Stimulated activated effector memory CD8-positive, alpha-beta T cell treated with anti-CD3 and anti-CD28 coated beads, Interleukin-12 subunit alpha, Interleukin-12 subunit beta, amount 100 ng/mL, for 72 hours (primary cell): Measurements from ENCODE around the gene NDUFAF8.
"Not testable (repeated sequence)": the region's sequence is repeated elsewhere in the genome, so short reads cannot be mapped to it uniquely, and the experiment has no call there.

Source experiments
- ATAC-seq: fragments of 150-1000 bp; cut with Tn5 transposase; 2 replicates; pipeline ENCODE4 v1.10.0; 2021
- DNase-seq, 2 donors: peaks; one replicate each; pipeline ENCODE4 v3.0.0; 2021 to 2022; ENCODE audit warnings: low spot score in 2 of 2
- H3K27ac Mint-ChIP-seq: one replicate; pipeline ENCODE4 v1.8.0; 2022; ENCODE audit warnings: mild to moderate bottlenecking, mixed read lengths
- H3K36me3 Mint-ChIP-seq: one replicate; pipeline ENCODE4 v1.8.0; 2022; ENCODE audit warnings: mild to moderate bottlenecking, mixed read lengths
- H3K4me1 Mint-ChIP-seq: one replicate; pipeline ENCODE4 v1.8.0; 2022; ENCODE audit warnings: mixed read lengths
- H3K4me3 Mint-ChIP-seq: one replicate; pipeline ENCODE4 v1.8.0; 2022; ENCODE audit warnings: mild to moderate bottlenecking, mixed read lengths
- H3K9me3 Mint-ChIP-seq: one replicate; pipeline ENCODE4 v1.8.0; 2022; ENCODE audit warnings: mixed read lengths

NDUFAF8 gene

GRCh38 chr17:81212365-81212764 lies 26.8 kb upstream of the NDUFAF8 start:
- Mint-ChIP-seq H3K9me3 (no peaks in the 10 kb centered on the region), H3K36me3 (peaks cover 11% of the 10 kb centered on the region), H3K4me3 (no peak overlapping the region), H3K4me1 (peaks cover 11% of the 10 kb centered on the region), H3K27ac (no peak overlapping the region)
- DNase-seq, result no peak
- no peak for ATAC-seq

- H3K36me3 Mint-ChIP-seq, result no peaks in the 10 kb centered on the region
- H3K4me3 Mint-ChIP-seq, result no peak overlapping the region
- no peak overlapping the region for H3K27ac Mint-ChIP-seq
- H3K9me3 Mint-ChIP-seq, result no peaks in the 10 kb centered on the region
- DNase-seq, result no peak
- H3K4me1 Mint-ChIP-seq, result no peaks in the 10 kb centered on the region
- no peak for ATAC-seq
Measured at GRCh38 chr17:81213978-81214377, 25.1 kb upstream of the NDUFAF8 start.

- no peak overlapping the region for H3K27ac Mint-ChIP-seq
- H3K4me1 Mint-ChIP-seq, result peaks cover 11% of the 10 kb centered on the region
- H3K9me3 Mint-ChIP-seq, result no peaks in the 10 kb centered on the region
- DNase-seq, result no peak
- ATAC-seq, result no peak
- no peak overlapping the region for H3K4me3 Mint-ChIP-seq
- H3K36me3 Mint-ChIP-seq, result peaks cover 6% of the 10 kb centered on the region
Measured at GRCh38 chr17:81217491-81217890, 21.6 kb upstream of the NDUFAF8 start.

DNA sequence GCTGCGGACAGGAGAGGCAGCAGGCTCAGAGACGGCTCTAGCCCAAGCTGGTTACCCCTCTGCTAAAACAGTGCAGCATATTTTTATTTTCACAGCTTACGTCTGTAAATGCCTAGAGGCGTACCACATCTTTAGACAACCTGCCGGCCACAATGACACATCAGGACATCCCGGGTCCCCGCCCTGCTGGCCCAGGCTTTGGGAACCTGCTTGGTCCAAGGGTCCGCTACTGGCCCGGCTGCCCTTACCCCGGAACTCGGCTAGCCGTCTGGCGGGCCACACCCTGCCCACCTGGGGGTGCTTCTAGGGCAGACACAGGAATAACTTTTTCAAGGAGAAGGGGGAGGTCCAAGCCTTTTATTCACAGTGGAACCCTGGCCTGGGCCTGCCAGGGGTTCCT lies 20.7 kb upstream of the NDUFAF8 start:
- no peak overlapping the region for H3K27ac Mint-ChIP-seq
- H3K9me3 Mint-ChIP-seq, result no peaks in the 10 kb centered on the region
- H3K4me3 Mint-ChIP-seq, result no peak overlapping the region
- peaks cover 6% of the 10 kb centered on the region for H3K36me3 Mint-ChIP-seq
- ATAC-seq (no peak), DNase-seq (no peak)
- H3K4me1 Mint-ChIP-seq, result peaks cover 13% of the 10 kb centered on the region

DNA sequence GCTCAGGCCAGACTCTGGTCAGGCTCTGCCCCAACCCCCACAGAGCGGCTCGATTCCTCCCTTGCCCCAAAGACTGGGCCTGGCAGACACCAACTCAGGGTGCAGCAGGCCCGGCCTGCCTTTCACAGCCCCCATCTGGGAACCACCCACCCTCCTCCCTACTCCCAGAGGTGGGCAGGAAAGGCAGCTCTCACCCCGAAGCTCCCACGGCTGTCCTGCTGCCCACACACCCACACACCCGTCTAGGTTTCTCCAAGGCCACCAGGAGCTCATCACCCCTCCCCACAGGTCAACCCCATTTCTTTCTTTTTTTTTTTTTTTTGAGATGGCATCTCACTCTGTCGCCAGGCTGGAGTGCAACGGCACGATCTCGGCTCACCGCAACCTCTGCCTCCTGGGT lies 20.1 kb upstream of the NDUFAF8 start:
- H3K9me3 Mint-ChIP-seq, result no peaks in the 10 kb centered on the region
- no peak overlapping the region for H3K27ac Mint-ChIP-seq
- no peak for ATAC-seq
- peaks cover 10% of the 10 kb centered on the region for H3K36me3 Mint-ChIP-seq
- peaks cover 18% of the 10 kb centered on the region for H3K4me1 Mint-ChIP-seq
- no peak overlapping the region for H3K4me3 Mint-ChIP-seq
- no peak for DNase-seq

DNA sequence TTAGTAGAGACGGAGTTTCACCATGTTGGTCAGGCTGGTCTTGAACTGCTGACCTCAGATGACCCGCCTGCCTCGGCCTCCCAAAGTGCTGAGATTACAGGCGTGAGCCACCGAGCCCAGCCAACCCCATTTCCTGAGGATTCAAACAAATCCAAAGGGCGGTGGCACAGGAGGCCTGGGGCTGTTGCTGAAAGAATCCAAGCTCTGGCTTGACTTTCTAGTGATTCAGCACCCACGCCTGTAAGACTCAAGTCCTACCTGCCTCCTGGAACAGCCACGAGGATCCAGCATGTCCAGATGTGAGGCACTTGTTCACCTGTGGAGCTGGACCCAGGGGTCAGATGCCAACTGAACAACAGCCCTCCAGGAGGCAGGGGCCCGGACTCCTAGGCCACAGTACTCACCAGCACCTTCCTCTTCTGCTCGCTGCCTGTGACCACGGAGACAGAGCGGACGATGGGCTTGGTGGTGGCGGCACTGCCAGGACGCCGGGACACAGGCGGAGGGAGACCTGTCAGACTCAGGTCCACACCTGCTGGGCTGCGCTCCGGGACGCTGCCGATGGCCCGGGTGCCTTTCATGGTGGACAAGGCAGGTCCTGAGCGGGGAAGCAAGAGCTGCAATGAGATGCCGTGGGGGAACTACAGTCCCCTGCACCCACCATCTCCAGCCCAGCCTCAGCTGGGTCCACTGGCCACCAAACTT lies 19.5 kb upstream of the NDUFAF8 start:
- Mint-ChIP-seq H3K27ac (no peak overlapping the region), H3K4me3 (no peak overlapping the region), H3K9me3 (no peaks in the 10 kb centered on the region), H3K4me1 (peaks cover 19% of the 10 kb centered on the region), H3K36me3 (peaks cover 10% of the 10 kb centered on the region)
- no peak for ATAC-seq
- DNase-seq, result no peak

- ATAC-seq (no peak), DNase-seq (no peak)
- H3K36me3 Mint-ChIP-seq, result peaks cover 10% of the 10 kb centered on the region
- peak overlapping the region; percentile 78 for H3K4me3 Mint-ChIP-seq
- peaks cover 19% of the 10 kb centered on the region for H3K4me1 Mint-ChIP-seq
- H3K9me3 Mint-ChIP-seq, result no peaks in the 10 kb centered on the region
- H3K27ac Mint-ChIP-seq, result no peak overlapping the region
Measured at GRCh38 chr17:81221371-81221841, 17.7 kb upstream of the NDUFAF8 start.

DNA sequence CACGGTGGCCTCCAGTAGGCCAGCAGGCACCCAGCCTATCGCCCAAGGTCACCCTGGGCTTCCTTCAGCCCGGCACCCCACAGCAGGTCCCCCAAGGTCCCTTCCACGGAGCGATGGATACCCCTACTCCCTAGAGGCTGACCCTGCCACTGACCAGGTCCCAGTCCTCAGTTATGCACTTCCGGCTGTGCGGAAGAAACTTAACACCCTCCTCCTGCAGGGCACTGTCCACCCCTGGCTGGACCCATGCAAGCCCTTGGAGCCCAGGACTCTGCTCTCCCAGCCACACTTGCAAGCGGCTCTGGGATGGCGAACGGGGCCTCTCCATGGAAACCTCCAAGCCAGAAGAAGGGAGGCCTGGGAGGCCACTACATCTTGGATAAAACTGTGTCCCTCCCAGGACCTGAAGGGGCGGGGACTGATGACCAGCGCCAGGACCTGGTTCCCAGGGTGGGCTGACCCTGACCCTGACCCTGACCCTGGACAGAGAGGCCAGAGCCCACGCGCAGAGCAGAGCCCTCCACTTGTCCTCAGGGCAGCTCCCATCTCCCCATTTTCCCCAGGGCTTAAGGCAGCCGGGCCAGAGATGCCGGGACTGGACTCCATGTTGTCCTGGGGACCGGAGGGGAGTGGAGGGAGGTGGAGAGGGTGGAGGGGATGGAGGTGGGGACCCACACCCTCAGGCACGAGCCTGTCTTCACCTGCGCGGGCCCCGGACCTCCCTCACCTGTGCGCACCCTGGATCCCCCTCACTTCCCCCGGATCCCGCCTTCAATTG lies 17.1 kb upstream of the NDUFAF8 start:
- Mint-ChIP-seq H3K27ac (no peak overlapping the region), H3K36me3 (peaks cover 10% of the 10 kb centered on the region), H3K4me3 (peak overlapping the region; percentile 78), H3K9me3 (no peaks in the 10 kb centered on the region), H3K4me1 (peaks cover 19% of the 10 kb centered on the region)
- ATAC-seq, result no peak
- no peak for DNase-seq

DNA sequence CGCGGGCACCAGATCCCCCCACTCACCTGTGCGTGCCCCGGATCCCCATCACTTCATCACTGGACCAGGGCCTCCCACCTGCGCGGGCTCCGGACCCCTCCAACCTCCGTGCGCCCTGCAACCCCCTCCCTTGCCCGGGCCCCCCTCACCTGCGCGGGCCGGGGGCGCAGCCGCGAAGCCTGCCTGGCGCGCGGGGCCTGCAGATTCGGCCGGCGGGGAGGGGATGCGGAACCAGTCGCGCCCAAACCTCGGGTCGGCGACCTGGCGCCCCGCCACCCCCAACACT lies 16.6 kb upstream of the NDUFAF8 start:
- peaks cover 22% of the 10 kb centered on the region for H3K4me1 Mint-ChIP-seq
- DNase-seq (no peak), ATAC-seq (no peak)
- H3K4me3 Mint-ChIP-seq, result peak overlapping the region; percentile 78
- H3K36me3 Mint-ChIP-seq, result peaks cover 10% of the 10 kb centered on the region
- peak overlapping the region; percentile 85 for H3K27ac Mint-ChIP-seq
- H3K9me3 Mint-ChIP-seq, result no peaks in the 10 kb centered on the region

GRCh38 chr17:81222906-81223761 lies 16.0 kb upstream of the NDUFAF8 start, which contains the start of gene CEP131:
Gene CEP131 (minus strand): TSS chr17:81222965. CDS start chr17:81220056, 2,909 bp downstream.
- H3K9me3 Mint-ChIP-seq, result no peaks in the 10 kb centered on the region
- peak; percentile 100 for DNase-seq
- peak; percentile 96 for ATAC-seq
- H3K4me1 Mint-ChIP-seq, result peaks cover 28% of the 10 kb centered on the region
- peak within 1 kb of the TSS; percentile 78 for H3K4me3 Mint-ChIP-seq
- H3K36me3 Mint-ChIP-seq, result peaks cover 10% of the 10 kb centered on the region
- peak within 1 kb of the TSS; percentile 85 for H3K27ac Mint-ChIP-seq

DNA sequence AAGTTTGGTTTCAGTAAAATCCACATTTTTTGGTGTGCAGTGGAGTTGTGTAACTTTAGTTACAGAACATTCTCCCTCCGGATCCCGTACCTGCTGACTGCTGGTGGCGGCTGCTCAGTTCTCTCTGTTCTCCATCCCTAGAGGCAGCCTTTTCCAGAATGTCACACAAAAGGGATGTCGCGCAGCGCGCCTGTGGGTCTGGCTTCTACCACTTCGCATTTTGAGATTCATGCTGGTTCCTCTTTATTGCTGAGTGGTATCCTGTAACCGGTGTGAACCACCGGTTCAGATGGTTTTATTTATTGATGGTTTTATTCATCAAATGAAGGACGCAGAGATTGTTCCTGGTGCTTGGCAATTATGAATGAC lies 15.4 kb upstream of the NDUFAF8 start:
- no peaks in the 10 kb centered on the region for H3K9me3 Mint-ChIP-seq
- DNase-seq (no peak), ATAC-seq (no peak)
- peak overlapping the region; percentile 78 for H3K4me3 Mint-ChIP-seq
- peaks cover 10% of the 10 kb centered on the region for H3K36me3 Mint-ChIP-seq
- peak overlapping the region; percentile 85 for H3K27ac Mint-ChIP-seq
- H3K4me1 Mint-ChIP-seq, result peaks cover 28% of the 10 kb centered on the region

DNA sequence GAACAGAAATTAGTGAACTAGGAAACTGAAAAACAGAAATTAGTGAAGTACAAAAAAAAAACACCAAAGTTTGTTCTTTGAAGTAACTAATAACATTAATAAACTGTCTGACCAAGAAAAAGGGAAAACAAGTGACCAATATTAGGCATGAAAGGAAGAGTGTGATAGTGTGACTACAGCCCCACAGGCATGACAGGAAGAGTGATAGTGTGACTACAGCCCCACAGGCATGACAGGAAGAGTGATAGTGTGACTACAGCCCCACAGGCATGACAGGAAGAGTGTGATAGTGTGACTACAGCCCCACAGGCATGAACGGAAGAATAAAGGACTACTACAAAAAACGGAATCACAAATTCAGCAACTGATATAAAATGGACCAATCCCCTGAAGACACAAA lies 11.5 kb upstream of the NDUFAF8 start:
- peaks cover 25% of the 10 kb centered on the region for H3K4me1 Mint-ChIP-seq
- DNase-seq, ATAC-seq, H3K9me3 Mint-ChIP-seq, H3K4me3 Mint-ChIP-seq: not testable (repeated sequence)
- H3K27ac Mint-ChIP-seq, result peak overlapping the region; percentile 0
- peaks cover 13% of the 10 kb centered on the region for H3K36me3 Mint-ChIP-seq

DNA sequence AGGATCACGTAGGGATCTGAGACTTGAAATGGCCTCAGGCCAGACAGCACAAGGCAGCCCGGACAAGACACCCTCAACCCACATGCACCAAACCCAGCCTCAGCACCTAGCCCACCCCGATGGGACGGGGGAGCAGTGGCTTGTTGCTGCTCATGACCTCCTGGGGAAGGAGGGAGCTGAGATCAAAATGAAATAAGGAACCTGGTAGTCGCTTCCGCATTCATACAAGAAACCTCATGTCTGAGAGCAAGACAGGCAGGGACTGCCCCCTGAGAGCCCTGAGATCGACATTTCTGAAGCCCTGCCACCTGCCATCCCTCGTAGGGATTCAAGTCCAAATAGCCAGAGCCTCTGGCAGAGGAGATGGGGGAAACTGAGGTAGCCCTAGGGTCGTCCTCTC lies 10.7 kb upstream of the NDUFAF8 start:
- Mint-ChIP-seq H3K4me1 (peaks cover 23% of the 10 kb centered on the region), H3K4me3 (no peak overlapping the region), H3K9me3 (no peaks in the 10 kb centered on the region), H3K36me3 (peaks cover 13% of the 10 kb centered on the region), H3K27ac (peak overlapping the region; percentile 0)
- DNase-seq (no peak), ATAC-seq (no peak)

- H3K4me1 Mint-ChIP-seq, result peaks cover 16% of the 10 kb centered on the region
- ATAC-seq (no peak), DNase-seq (no peak)
- peaks cover 8% of the 10 kb centered on the region for H3K36me3 Mint-ChIP-seq
- peak overlapping the region; percentile 30 for H3K27ac Mint-ChIP-seq
- no peaks in the 10 kb centered on the region for H3K9me3 Mint-ChIP-seq
- no peak overlapping the region for H3K4me3 Mint-ChIP-seq
Measured at GRCh38 chr17:81228834-81229665, 10.1 kb upstream of the NDUFAF8 start.

- DNase-seq (no peak), ATAC-seq (no peak)
Measured at GRCh38 chr17:81229666-81229920, 9.5 kb upstream of the NDUFAF8 start.

More at GRCh38 chr17:81229666-81229920, 9.5 kb upstream of the NDUFAF8 start:
- no peaks in the 10 kb centered on the region for H3K9me3 Mint-ChIP-seq
- H3K4me3 Mint-ChIP-seq, result no peak overlapping the region
- peaks cover 20% of the 10 kb centered on the region for H3K4me1 Mint-ChIP-seq
- peak overlapping the region; percentile 30 for H3K27ac Mint-ChIP-seq
- H3K36me3 Mint-ChIP-seq, result peaks cover 8% of the 10 kb centered on the region
